ENCODE data around the gene GRHL3.

Gene GRHL3

DNA sequence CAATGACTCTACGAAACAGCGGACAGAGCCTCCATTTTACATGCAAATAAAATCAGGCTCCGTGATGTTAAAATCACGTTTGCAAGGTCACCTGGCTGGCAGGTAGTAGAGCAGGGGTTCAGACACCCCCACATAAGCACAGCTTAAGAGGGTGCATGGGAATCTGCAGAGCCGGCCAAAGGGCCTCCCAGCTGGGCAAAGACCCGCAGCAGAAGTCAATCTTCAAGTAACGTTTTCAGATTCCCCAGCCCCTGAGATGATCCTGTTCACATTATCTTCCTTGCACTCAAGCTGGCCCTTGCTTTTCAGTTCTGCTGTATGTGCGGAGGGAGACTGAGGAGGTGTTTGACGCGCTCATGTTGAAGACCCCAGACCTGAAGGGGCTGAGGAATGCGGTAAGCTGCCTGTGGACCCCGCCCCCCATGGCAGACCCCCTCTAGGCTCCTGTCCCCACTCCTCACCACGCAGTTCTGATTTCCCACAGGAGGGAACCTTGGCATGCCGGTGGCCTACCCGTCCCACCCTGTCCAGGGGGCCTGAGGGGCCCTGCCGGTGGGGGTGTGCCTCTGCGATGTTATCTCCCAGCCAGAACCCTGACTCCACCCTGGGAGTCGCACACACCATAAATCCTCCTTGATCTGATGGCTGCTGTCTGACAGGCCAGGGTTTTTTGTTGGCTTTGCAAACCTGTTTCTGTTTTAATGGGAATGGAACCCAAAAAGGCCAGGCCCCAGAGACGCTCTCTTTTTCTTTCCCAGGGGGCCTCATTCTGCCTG lies 28.2 kb downstream of the GRHL3 start:
- TF ChIP-seq, protein P1, sequence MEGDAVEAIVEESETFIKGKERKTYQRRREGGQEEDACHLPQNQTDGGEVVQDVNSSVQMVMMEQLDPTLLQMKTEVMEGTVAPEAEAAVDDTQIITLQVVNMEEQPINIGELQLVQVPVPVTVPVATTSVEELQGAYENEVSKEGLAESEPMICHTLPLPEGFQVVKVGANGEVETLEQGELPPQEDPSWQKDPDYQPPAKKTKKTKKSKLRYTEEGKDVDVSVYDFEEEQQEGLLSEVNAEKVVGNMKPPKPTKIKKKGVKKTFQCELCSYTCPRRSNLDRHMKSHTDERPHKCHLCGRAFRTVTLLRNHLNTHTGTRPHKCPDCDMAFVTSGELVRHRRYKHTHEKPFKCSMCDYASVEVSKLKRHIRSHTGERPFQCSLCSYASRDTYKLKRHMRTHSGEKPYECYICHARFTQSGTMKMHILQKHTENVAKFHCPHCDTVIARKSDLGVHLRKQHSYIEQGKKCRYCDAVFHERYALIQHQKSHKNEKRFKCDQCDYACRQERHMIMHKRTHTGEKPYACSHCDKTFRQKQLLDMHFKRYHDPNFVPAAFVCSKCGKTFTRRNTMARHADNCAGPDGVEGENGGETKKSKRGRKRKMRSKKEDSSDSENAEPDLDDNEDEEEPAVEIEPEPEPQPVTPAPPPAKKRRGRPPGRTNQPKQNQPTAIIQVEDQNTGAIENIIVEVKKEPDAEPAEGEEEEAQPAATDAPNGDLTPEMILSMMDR (IDR thresholded peaks at IDR 0.05; ENCODE audit: extremely low read depth, missing control alignments) = no peak
- no peak for DNase-seq (ENCODE audit: low spot score)

DNA sequence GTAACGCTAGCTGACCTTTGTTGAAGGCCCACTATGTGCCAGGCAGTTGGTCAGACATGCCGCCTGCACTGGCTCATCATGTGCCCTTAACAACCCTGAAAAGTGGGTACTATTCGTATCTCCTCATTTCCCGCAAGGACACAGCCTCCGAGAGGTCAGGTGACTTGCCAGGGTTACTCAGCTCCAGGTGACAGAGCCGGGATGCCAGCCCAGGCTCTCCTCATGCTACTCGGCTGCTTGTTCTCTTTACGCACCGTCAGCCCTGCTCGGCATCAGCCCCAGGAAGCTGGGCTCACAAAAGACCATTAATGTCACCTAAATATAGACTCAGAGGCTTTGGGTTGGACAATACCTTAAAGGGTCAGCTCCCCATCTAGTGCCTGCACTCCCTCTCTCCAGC lies 29.0 kb downstream of the GRHL3 start:
- no peak for DNase-seq (ENCODE audit: low spot score)
- TF ChIP-seq, protein P1 (IDR thresholded peaks at IDR 0.05; ENCODE audit: extremely low read depth, missing control alignments) = no peak

DNA sequence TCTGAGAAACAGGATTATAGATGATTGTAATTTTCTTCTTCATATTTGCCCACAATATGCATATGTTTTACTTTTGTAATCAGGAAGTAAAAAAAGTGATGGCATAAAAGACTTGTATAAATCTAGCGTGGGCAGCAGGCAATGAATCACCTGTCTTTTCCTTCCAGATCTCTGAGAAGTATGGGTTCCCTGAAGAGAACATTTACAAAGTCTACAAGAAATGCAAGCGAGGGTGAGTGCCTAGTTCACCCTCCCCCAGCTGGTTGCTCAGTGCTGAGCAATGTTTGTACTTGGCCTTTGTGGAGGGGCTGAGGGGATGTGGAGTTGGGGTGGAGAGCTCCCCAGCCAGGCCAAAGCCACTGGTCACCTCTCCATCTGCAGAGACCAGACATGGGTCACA lies 30.7 kb downstream of the GRHL3 start:
- DNase-seq (ENCODE audit: low spot score) = no peak
- TF ChIP-seq, protein P1 (IDR thresholded peaks at IDR 0.05; ENCODE audit: extremely low read depth, missing control alignments) = no peak

DNA sequence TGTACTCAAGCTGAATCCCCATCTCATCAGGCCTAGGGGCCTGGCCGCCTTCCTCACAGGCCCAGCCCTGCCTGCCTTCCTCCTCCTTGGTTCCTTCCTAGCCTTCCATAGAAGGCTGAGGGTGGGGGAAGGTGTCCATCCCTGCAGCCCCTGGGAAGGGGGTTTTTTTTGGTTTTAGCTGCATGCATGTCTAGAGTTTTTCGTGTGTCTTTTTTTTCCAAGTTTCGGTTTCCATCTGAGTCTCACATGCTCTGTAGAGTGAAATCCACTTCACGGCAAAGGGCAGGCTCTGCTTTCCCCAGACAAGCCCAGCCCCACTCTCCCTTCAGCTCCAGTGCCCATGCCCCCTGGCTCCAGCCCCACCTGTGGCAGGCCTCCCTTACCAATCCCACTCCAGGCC lies 32.1 kb downstream of the GRHL3 start:
- DNase-seq (ENCODE audit: low spot score) = peak; percentile 64
- TF ChIP-seq, protein P1 (IDR thresholded peaks at IDR 0.05; ENCODE audit: extremely low read depth, missing control alignments) = no peak

DNA sequence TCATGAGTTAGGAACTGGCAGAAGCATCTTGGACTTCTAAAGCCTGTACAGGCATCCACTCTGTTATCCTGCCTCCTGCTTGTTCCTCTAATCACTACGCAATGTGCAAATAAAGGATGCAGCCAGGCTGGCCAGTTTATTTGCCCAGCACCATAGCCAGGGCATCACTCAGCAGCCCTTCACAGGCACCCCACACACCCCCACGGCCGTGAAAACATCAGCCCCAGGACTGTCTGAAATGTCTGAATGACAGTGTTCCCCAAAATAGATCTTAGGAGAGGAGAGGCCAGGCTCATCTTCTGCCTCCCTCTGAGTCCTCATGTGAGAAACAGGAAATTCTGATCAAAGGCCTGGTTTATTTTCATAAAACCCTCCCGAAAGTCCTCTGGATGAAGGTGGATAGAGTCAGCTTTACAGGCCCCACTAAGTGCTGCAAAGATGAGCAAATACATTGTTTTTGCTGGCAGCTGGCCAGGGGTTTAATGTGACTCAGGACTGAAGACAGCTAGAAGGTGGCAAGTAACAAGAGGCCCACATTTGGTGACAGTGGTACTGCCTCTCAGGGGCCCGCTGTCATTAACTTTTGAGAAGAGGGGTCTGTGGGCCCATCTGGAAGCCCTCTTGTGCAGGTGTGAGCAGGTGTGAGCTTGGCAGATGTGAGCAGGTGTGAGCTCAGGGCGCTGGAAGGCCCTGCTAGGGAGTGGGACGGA lies 32.9 kb downstream of the GRHL3 start:
- peak; percentile 33 for DNase-seq (ENCODE audit: low spot score)
- TF ChIP-seq, protein P1 (IDR thresholded peaks at IDR 0.05; ENCODE audit: extremely low read depth, missing control alignments) = no peak

DNA sequence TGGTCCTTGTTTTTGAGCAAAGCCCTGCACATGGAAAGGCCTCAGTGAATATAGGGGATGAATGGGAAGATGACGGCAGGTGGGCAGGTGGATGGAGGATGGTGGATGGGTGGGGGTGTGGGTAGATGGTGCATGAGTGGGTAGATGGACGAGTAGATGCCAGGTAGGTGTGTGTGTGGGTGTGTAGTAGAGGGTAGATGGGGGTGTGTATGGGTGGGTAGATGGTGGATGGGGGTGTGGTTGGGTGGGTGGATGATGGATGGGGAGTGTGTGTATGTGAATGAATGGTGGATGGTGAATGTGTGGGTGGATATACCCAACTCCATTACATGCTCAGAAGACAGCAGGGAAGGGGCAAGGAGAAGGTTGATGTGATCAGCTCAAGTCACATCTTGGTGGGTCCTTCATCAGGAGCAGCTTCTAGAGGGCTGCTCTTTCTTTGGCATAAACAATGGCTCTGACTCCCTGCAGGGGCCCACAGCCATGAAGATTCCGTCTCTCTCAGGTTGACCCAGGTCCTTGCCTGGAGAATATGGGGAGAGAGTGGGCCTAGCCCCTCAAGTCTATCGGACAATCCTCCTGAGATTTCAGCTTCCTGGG lies 34.2 kb downstream of the GRHL3 start:
- DNase-seq (ENCODE audit: low spot score) = no peak
- TF ChIP-seq, protein P1 (IDR thresholded peaks at IDR 0.05; ENCODE audit: extremely low read depth, missing control alignments) = no peak

DNA sequence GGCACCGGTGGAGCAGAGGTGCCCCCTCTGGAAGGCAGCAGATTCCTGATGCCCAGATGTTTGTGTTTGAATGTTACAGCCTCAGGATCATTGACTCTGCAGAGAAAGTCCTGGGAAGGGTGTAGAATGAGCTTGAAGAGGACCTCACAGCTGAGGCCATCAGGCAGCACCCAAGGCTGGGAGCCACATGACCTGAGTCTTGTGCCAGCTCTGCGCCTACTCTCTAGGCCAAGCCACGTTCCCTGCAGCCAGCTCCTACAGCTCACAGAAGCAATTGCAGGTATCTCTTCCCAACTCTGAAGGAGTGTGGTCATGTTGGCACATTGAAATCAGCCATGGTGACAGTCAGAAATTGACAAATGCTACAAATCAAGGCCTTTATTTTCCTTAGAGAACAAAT lies 36.3 kb downstream of the GRHL3 start:
- TF ChIP-seq, protein P1 (IDR thresholded peaks at IDR 0.05; ENCODE audit: extremely low read depth, missing control alignments) = no peak
- DNase-seq (ENCODE audit: low spot score) = no peak

All from GM20000 (cell line).